Coronary artery (tissue), 2 donors: ENCODE data around the gene VANGL1.

Experiments used
- DNase-seq: peaks from one replicate; pipeline ENCODE4 v3.0.0-alpha.2; 2017; ENCODE audit warnings: low spot score
- H3K27ac ChIP-seq, 2 donors: fragments of 200-600 bp; sonication (generic); one replicate each; pipeline ENCODE4 v1.5.1; 2016 to 2019
- H3K4me3 ChIP-seq: fragments of 200-600 bp; sonication (generic); 2 replicates; pipeline ENCODE4 v1.5.1; 2016; ENCODE audit warnings: mild to moderate bottlenecking, moderate library complexity
- TF ChIP-seq, protein P1 (sequence below): fragments of 200-600 bp; sonication (generic); IDR thresholded peaks from one replicate; pipeline ENCODE4 v1.5.1; 2019; ENCODE audit warnings: antibody characterized with exemption

Gene VANGL1

GRCh38 chr1:115604508-115604907, 37.3 kb upstream of the VANGL1 start:
- H3K4me3 ChIP-seq, result no peak overlapping the region
- H3K27ac ChIP-seq, result no peak overlapping the region
- no peak for DNase-seq
- TF ChIP-seq, protein P1, sequence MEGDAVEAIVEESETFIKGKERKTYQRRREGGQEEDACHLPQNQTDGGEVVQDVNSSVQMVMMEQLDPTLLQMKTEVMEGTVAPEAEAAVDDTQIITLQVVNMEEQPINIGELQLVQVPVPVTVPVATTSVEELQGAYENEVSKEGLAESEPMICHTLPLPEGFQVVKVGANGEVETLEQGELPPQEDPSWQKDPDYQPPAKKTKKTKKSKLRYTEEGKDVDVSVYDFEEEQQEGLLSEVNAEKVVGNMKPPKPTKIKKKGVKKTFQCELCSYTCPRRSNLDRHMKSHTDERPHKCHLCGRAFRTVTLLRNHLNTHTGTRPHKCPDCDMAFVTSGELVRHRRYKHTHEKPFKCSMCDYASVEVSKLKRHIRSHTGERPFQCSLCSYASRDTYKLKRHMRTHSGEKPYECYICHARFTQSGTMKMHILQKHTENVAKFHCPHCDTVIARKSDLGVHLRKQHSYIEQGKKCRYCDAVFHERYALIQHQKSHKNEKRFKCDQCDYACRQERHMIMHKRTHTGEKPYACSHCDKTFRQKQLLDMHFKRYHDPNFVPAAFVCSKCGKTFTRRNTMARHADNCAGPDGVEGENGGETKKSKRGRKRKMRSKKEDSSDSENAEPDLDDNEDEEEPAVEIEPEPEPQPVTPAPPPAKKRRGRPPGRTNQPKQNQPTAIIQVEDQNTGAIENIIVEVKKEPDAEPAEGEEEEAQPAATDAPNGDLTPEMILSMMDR, result no peak

- peak; percentile 19 for DNase-seq
- Histone ChIP-seq H3K27ac (no peak overlapping the region), H3K4me3 (no peak overlapping the region)
- TF ChIP-seq, protein P1, result no peak
These were observed 35.5 kb upstream of the VANGL1 start for GRCh38 chr1:115606305-115606704.

DNA sequence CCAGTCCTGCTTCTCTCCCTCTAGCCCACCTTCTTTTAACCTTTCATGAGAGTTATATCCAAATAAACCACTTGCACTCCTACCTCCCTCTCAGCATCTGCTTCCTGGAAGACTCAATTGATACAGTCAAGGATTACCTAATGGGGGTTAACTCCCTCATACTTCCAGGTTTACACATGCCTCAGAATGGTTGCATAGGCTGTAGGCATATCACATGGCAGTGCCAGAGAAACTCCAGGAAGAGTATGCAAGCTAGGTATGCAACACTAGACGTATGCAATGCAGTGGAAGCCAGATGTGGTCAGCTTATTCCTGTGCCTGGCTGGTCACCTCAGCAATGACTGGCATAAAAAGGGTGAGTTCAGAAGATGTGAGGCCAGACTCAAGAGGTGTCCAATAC, 32.7 kb upstream of the VANGL1 start:
- Histone ChIP-seq H3K4me3 (no peak overlapping the region), H3K27ac (no peak overlapping the region)
- no peak for DNase-seq
- TF ChIP-seq, protein P1, result no peak

DNA sequence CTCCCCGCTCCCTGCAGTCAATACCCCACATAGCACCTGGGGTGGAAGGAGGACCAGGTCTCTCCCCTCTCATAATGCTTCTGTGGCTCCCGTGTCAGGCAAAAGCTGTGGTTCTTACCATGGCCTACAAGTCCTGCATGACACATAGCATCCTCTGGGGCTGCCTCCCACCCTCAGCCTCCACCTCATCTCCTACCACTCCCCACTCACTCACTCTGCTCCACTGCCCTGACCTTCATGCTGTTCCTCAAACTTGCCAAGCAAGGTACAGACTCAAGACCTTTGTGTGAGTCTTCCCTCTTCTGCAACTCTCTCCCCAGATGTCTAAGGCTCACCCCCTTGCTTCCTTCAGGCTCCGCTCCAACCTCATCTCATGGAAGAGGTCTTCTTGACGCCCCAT, 28.0 kb upstream of the VANGL1 start:
- Histone ChIP-seq H3K27ac (no peak overlapping the region), H3K4me3 (no peak overlapping the region)
- DNase-seq, result peak; percentile 52
- TF ChIP-seq, protein P1, result no peak

- no peak overlapping the region for H3K27ac ChIP-seq
- no peak overlapping the region for H3K4me3 ChIP-seq
- no peak for DNase-seq
- TF ChIP-seq, protein P1, result no peak
These were observed 21.3 kb upstream of the VANGL1 start for GRCh38 chr1:115620453-115620852.

GRCh38 chr1:115620950-115621349, 20.8 kb upstream of the VANGL1 start:
- no peak for DNase-seq
- Histone ChIP-seq H3K27ac (no peak overlapping the region), H3K4me3 (no peak overlapping the region)
- TF ChIP-seq, protein P1, result no peak

- Histone ChIP-seq H3K27ac (no peak overlapping the region), H3K4me3 (no peak overlapping the region)
- peak; percentile 46 for DNase-seq
- TF ChIP-seq, protein P1, result no peak
These were observed 16.9 kb upstream of the VANGL1 start for GRCh38 chr1:115624859-115625258.
